K562 (cell line): Measurements from ENCODE around the gene GYPC. TPM values are rescaled to one million over a fixed set of nuclear protein-coding genes. Genes with fewer than 3 reads are reported as not detected.

Source experiments
- ATAC-seq: fragments of 200-7000 bp; cut with Tn5 transposase; 3 replicates; pipeline ENCODE4 v1.9.1; 2020; ENCODE audit warnings: moderate library complexity
- BruUV-seq: library from RNA; stranded (reverse); fragments of 400-500 nt; replicated peaks from 2 replicates; lab custom pipeline; 2021; lab: Mats Ljungman, UMichigan
- CTCF ChIA-PET: fragments of 300-600 bp; formaldehyde crosslinking; extraction: SDS; loops from one replicate; lab custom pipeline; 2021; ENCODE audit warnings: low intra/inter-chr PET ratio; lab: Yijun Ruan, JAX
- POLR2A ChIA-PET: fragments of 300-600, 350-650 bp; sonication (Branson Sonifier 250); formaldehyde crosslinking; extraction: SDS; loops from one replicate; lab custom pipeline; 2021; ENCODE audit warnings: antibody characterized with exemption, inconsistent platforms; lab: Yijun Ruan, JAX
- DNase-seq, 4 experiments: peaks; one replicate each; pipeline versions ENCODE4 v3.0.0 to v3.0.0-alpha.2; 2011 to 2018; ENCODE audit warnings: low spot score in 3 of 4, mixed read lengths in 3 of 4; ENCODE audit errors: extremely low read depth in 1 of 4
- FAIRE-seq: peaks from 2 replicates; lab custom pipeline; 2011; peaks lifted over from hg19 to GRCh38; lab: Jason Lieb, UNC
- H2AFZ ChIP-seq: 2 replicates; pipeline ENCODE4 v1.6.0; 2011; ENCODE audit warnings: low read depth, low read length, control low read depth, inconsistent platforms
- H3K27ac ChIP-seq: fragments of 200-600 bp; 3 replicates; pipeline ENCODE4 v1.8.0; 2011; ENCODE audit warnings: low read depth, mild to moderate bottlenecking, control low read depth, inconsistent platforms, low read length, moderate library complexity, mixed read lengths; ENCODE audit errors: extremely low read depth
- H3K27me3 ChIP-seq, 2 experiments: fragments of 300-600 bp in 1 of 2; 2 replicates in 1 of 2; 3 replicates in 1 of 2; pipeline versions ENCODE4 v1.6.0 to v1.8.0; 2011; ENCODE audit warnings: inconsistent platforms in 2 of 2, low read length in 2 of 2, mild to moderate bottlenecking in 1 of 2, mixed read lengths in 1 of 2, moderate library complexity in 1 of 2; ENCODE audit not compliant: control insufficient read depth in 2 of 2, insufficient read depth in 2 of 2
- H3K36me3 ChIP-seq: fragments of 300-600 bp; 3 replicates; pipeline ENCODE4 v1.8.0; 2011; ENCODE audit warnings: mild to moderate bottlenecking, low read length, inconsistent platforms; ENCODE audit not compliant: control insufficient read depth, insufficient read depth
- H3K4me1 ChIP-seq, 2 experiments: fragments of 200-600 bp in 1 of 2; replicated peaks in 1 of 2; 2 replicates in 1 of 2; 3 replicates in 1 of 2; pipeline versions ENCODE4 v1.5.1 to v1.8.0; 2011; ENCODE audit warnings: inconsistent platforms in 2 of 2, low read length in 2 of 2, mild to moderate bottlenecking in 1 of 2, mixed read lengths in 1 of 2, moderate library complexity in 1 of 2; ENCODE audit not compliant: control insufficient read depth in 2 of 2, insufficient read depth in 2 of 2
- H3K4me2 ChIP-seq: 2 replicates; pipeline ENCODE4 v1.6.1; 2011; ENCODE audit warnings: low read length, control low read depth, inconsistent platforms, mixed read lengths; ENCODE audit not compliant: insufficient read depth
- H3K4me3 ChIP-seq: fragments of 200-600 bp; sonication (generic), shearing (Covaris generic); 2 replicates; pipeline ENCODE4 v1.5.1; 2016; ENCODE audit warnings: control low read depth, inconsistent platforms
- H3K79me2 ChIP-seq: fragments of 200-600 bp; 3 replicates; pipeline ENCODE4 v1.8.0; 2011; ENCODE audit warnings: low read length, inconsistent platforms; ENCODE audit not compliant: control insufficient read depth, insufficient read depth
- H3K9ac ChIP-seq, 2 experiments: 2 replicates each; pipeline versions ENCODE4 v1.6.0 to v1.6.1; 2011; ENCODE audit warnings: low read depth in 2 of 2, low read length in 2 of 2, control low read depth in 1 of 2, inconsistent platforms in 1 of 2, mild to moderate bottlenecking in 1 of 2, mixed read lengths in 1 of 2; ENCODE audit not compliant: insufficient read depth in 1 of 2
- H3K9me1 ChIP-seq: one replicate; pipeline ENCODE4 v1.6.0; 2011; ENCODE audit warnings: inconsistent platforms, mild to moderate bottlenecking, low read length, moderate library complexity; ENCODE audit not compliant: control insufficient read depth, insufficient read depth
- H3K9me3 ChIP-seq: replicated peaks from 2 replicates; pipeline ENCODE4 v1.5.1; 2011; ENCODE audit warnings: low read depth, low read length, inconsistent platforms; ENCODE audit not compliant: control insufficient read depth, insufficient read depth
- H4K20me1 ChIP-seq: replicated peaks from 2 replicates; pipeline ENCODE4 v1.6.1; 2011; ENCODE audit warnings: low read length, inconsistent platforms, mixed read lengths; ENCODE audit not compliant: control insufficient read depth, insufficient read depth
- BDP1 ChIP-seq: IDR thresholded peaks from 3 replicates; pipeline ENCODE4 v1.6.1; 2011; ENCODE audit not compliant: insufficient read length, insufficient read depth
- ETS2 ChIP-seq: IDR thresholded peaks from 2 replicates; pipeline ENCODE4 v1.6.1; 2016; ENCODE audit warnings: borderline replicate concordance, missing genetic modification characterization, mild to moderate bottlenecking, moderate library complexity, missing compliant biosample characterization; ENCODE audit not compliant: poor library complexity, severe bottlenecking
- ETV1 ChIP-seq: fragments of 450-650 bp; conservative IDR thresholded peaks from 2 replicates; pipeline ENCODE4 v1.6.1; 2016; ENCODE audit warnings: missing genetic modification characterization, control low read depth, low read depth, missing compliant biosample characterization
- FOS ChIP-seq: IDR thresholded peaks from 3 replicates; pipeline ENCODE4 v1.6.1; 2011; ENCODE audit not compliant: insufficient read length; ENCODE audit errors: extremely low read depth
- MAZ ChIP-seq, 2 experiments: fragments of 450-650 bp in 1 of 2; sonication (generic) in 1 of 2; formaldehyde crosslinking; IDR thresholded peaks in 1 of 2; conservative IDR thresholded peaks in 1 of 2; 2 replicates each; pipeline versions ENCODE4 v1.4.0 to v1.5.0; 2020; ENCODE audit warnings: mild to moderate bottlenecking in 1 of 2, missing genetic modification reagents in 1 of 2
- MEF2A ChIP-seq: IDR thresholded peaks from 2 replicates; pipeline ENCODE4 v1.6.1; 2011; ENCODE audit warnings: low read depth, mild to moderate bottlenecking, low read length, moderate library complexity; ENCODE audit not compliant: control insufficient read depth
- MYC ChIP-seq, 2 experiments: fragments of 250-450 bp in 1 of 2; sonication (Bioruptor Pico) in 1 of 2; IDR thresholded peaks; 2 replicates each; pipeline versions ENCODE4 v1.5.1 to v1.6.1; 2012 to 2021; ENCODE audit warnings: low read depth in 2 of 2, borderline replicate concordance in 1 of 2, improper control_type of control experiment in 1 of 2, low read length in 1 of 2, mild to moderate bottlenecking in 1 of 2, moderate library complexity in 1 of 2
- SP2 ChIP-seq: IDR thresholded peaks from 2 replicates; pipeline ENCODE4 v1.6.1; 2011; ENCODE audit warnings: mild to moderate bottlenecking, low read depth, low read length, moderate library complexity; ENCODE audit not compliant: poor library complexity, severe bottlenecking; ENCODE audit errors: extremely low read depth
- TAF7 ChIP-seq: fragments of 450-650 bp; IDR thresholded peaks from 2 replicates; pipeline ENCODE4 v1.6.1; 2016; ENCODE audit warnings: missing genetic modification characterization, missing compliant biosample characterization
- ZNF280B ChIP-seq: fragments of 250-450 bp; sonication (Bioruptor Pico); IDR thresholded peaks from 2 replicates; pipeline ENCODE4 v1.5.1; 2021; ENCODE audit warnings: mild to moderate bottlenecking
- ZNF408 ChIP-seq: fragments of 250-450 bp; sonication (Bioruptor Pico); IDR thresholded peaks from 2 replicates; pipeline ENCODE4 v1.4.0; 2020; ENCODE audit warnings: low read depth, mild to moderate bottlenecking, moderate library complexity
- ZNF76 ChIP-seq: fragments of 250-450 bp; sonication (Bioruptor Pico); IDR thresholded peaks from 2 replicates; pipeline ENCODE4 v1.4.0; 2020; ENCODE audit warnings: mild to moderate bottlenecking, moderate library complexity, borderline replicate concordance
- WGBS: fragments of 100-300 bp; shearing (Covaris generic); methylation state at CpG from one replicate; pipeline ENCODE4 v1.1.6; 2016; ENCODE audit warnings: low coverage, mixed read lengths; ENCODE audit not compliant: insufficient coverage; ENCODE audit errors: missing lambda C conversion rate; 5-methylcytosine and 5-hydroxymethylcytosine counted together
- in situ Hi-C: fragments of 300-500 bp; cut with MboI; formaldehyde crosslinking; loops from 4 replicates; pipeline ENCODE4 v1.15.0; 2018; ENCODE audit warnings: inconsistent platforms, mixed read lengths
- intact Hi-C: fragments of 100-400 bp; cut with micrococcal nuclease; formaldehyde crosslinking; loops from 2 replicates; pipeline ENCODE4 v1.14.2; 2022
- polyA plus RNA-seq, 8 experiments: library from polyadenylated mRNA; depleted of rRNA in 4 of 8; stranded (reverse) in 5 of 8; unstranded in 3 of 8; fragments of >200 nt; fragmentation: Nextera tagmentation in 2 of 8; fragmentation: Illumina TruSeq in 1 of 8; extraction: Ambion mirVana in 2 of 8; extraction: Trizol in 1 of 8; gene quantifications; 2 replicates each; pipeline versions ENCODE4 v1.2.1 to v1.2.3, GENCODE V29; 2011 to 2014; ENCODE audit warnings: inconsistent platforms in 1 of 8, missing spikeins in 1 of 8
- total RNA-seq, 7 experiments: library from RNA; depleted of rRNA in 6 of 7; stranded (reverse); fragments of >200 nt in 6 of 7; fragmentation: Illumina TruSeq in 2 of 7; extraction: Trizol in 2 of 7; gene quantifications; 2 replicates each; pipeline versions ENCODE4 v1.2.1 to v1.2.3, GENCODE V29; 2011 to 2021; ENCODE audit warnings: low replicate concordance in 1 of 7
- TF ChIP-seq, protein P1 (sequence below): sonication (generic); formaldehyde crosslinking; IDR thresholded peaks from 2 replicates; pipeline ENCODE4 v1.8.0; 2022; ENCODE audit warnings: mild to moderate bottlenecking, missing genetic modification reagents

Gene GYPC
- total and polyA plus RNA-seq, 9 of the 15 experiments (the other 6 are each of a cell fraction or from before 2014, with no cell fraction given): 50.6 to 282 (median 194) TPM

DNA sequence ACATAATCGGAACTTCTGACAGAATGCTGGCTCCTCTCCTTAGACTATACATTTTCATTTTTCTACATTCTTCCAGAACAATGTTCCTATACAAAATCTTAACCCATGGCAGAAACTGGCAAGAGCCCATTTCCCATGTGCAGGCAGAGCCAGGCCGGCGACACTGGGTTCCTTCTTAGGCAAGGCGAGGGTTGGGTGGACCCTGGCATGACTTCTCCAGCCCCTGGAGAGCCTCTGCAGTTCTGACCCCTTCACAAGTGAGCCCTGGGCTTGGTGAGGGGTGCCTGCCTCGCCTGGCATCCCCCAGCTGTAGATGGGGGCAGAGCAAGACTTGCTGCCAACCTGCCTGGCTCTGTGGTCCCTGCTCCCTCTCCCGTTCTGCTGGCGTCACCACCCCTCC is 5.0 kb downstream of the GYPC start:
- no peak overlapping the region for H2AFZ ChIP-seq
- no peak for TF ChIP-seq MAZ (CRISPR knock-in tag; conservative IDR thresholded peaks at IDR 0.05 in 1 of 2, IDR thresholded peaks at IDR 0.05 in 1 of 2)
- TF ChIP-seq ETS2 (tag): no peak
- TF ChIP-seq BDP1: no peak
- no peak for TF ChIP-seq TAF7
- no peak for TF ChIP-seq MYC (IDR thresholded peaks at IDR 0.05; ENCODE audit: low read depth, low read length)
- TF ChIP-seq MYC (CRISPR knock-in tag; IDR thresholded peaks at IDR 0.05; ENCODE audit: borderline replicate concordance, low read depth): no peak
- TF ChIP-seq ZNF76 (CRISPR knock-in tag): no peak
- no peak for TF ChIP-seq MEF2A
- TF ChIP-seq SP2: no peak
- TF ChIP-seq ETV1 (tag): no peak
- TF ChIP-seq FOS: no peak
- TF ChIP-seq, protein P1, sequence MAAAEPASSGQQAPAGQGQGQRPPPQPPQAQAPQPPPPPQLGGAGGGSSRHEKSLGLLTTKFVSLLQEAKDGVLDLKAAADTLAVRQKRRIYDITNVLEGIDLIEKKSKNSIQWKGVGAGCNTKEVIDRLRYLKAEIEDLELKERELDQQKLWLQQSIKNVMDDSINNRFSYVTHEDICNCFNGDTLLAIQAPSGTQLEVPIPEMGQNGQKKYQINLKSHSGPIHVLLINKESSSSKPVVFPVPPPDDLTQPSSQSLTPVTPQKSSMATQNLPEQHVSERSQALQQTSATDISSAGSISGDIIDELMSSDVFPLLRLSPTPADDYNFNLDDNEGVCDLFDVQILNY (CRISPR knock-in tag): no peak
- TF ChIP-seq ZNF408 (CRISPR knock-in tag): no peak
- TF ChIP-seq ZNF280B: no peak
- H4K20me1 ChIP-seq: peaks cover 26% of the 10 kb centered on the region
- peaks cover 6% of the 10 kb centered on the region for H3K9me1 ChIP-seq
- H3K9me3 ChIP-seq: no peaks in the 10 kb centered on the region
- 70% methylated on average over 7 of the region's 7 CpGs for WGBS
- intact Hi-C loops (no loop called here), in situ Hi-C loops (no loop called here)
- H3K4me3 ChIP-seq: no peak overlapping the region
- no peak for FAIRE-seq
- ChIA-PET CTCF (no interaction called here), POLR2A (interaction anchor here (0.6 kb wide), 1 partner anchor 906 kb away, joined by 3 read pairs; no protein-coding TSS in a partner anchor)
- no peak for DNase-seq
- no peak overlapping the region for H3K27ac ChIP-seq
- BruUV-seq: no TSS peak
- peaks cover 72 to 78% of the 10 kb centered on the region in 2 experiments for H3K4me1 ChIP-seq
- peak overlapping the region in 1 of 2 experiments; percentile 86; a peak in 3 of 4 replicates for H3K9ac ChIP-seq
- no peak for ATAC-seq
- H3K79me2 ChIP-seq: peaks cover 99% of the 10 kb centered on the region
- peaks cover 72% of the 10 kb centered on the region for H3K36me3 ChIP-seq
- peak overlapping the region; percentile 19; the same call in 1 of the 2 replicates for H3K4me2 ChIP-seq
- H3K27me3 ChIP-seq: no peaks in the 10 kb centered on the region
